GM10266 (cell line): ENCODE data around the gene SELENBP1.

Source experiments
- DNase-seq: peaks from one replicate; pipeline ENCODE4 v3.0.0; 2012; ENCODE audit errors: extremely low spot score
- TF ChIP-seq, protein P1 (sequence below): IDR thresholded peaks from 2 replicates; pipeline ENCODE4 v1.5.1; 2012; ENCODE audit warnings: mild to moderate bottlenecking, low read depth; ENCODE audit not compliant: control insufficient read depth, insufficient read depth; ENCODE audit errors: missing control alignments

SELENBP1 gene

DNA sequence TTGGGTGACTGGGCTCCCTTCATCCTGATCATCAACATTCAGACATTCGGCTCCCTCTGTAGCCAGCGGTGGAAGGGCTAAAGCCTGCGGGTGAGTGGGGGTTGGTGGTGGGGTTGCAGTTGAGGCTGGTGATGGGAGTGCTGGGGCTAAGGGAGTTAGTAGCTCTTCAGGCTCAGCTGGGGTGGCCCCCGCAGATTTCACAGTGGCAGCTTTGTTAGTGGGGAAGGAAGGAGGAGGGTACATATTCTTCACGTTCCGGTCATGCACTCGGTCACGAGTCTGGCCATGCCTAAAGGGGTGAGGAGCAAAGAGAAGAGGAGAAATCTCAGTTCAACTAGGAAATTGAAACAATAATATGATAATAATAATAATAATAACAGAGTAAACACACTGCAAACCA, 33.7 kb upstream of the SELENBP1 start:
- no peak for DNase-seq

DNA sequence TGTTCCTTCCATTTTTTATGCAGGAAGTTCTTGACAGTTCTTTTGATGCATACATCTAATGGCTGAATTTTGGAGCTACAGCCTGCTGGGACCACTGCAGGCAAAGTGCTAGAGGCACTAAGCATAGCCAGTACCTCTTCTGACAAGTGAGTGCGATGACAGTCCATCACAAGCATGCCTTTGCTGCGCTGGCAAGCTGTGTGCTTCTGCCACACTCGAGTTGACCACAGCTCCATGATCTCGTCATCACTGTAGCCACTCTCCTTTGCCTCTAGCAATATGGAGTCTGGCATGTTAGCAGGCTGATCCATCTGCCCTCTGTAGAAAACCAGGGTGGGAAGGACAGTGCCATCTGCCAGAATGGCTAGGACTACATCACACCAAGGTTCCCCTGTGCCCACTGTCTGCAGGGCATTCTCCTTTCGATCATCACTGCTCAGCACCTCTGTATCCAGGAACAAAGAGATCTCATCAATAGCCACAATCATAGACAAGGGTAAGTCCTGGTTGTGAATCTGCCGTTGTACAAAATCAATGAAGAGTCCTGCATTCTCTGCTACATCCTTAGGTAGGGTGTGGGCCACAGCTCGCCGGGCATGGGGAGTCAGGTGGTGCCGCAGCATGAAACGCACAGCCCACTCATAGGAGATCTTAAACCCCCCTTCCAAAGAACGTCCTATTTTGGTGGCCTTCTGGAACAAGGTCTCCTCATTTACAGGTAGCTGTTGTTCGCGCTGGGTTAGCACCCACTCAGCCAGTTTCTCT, 32.9 kb upstream of the SELENBP1 start:
- no peak for DNase-seq
- TF ChIP-seq, protein P1, sequence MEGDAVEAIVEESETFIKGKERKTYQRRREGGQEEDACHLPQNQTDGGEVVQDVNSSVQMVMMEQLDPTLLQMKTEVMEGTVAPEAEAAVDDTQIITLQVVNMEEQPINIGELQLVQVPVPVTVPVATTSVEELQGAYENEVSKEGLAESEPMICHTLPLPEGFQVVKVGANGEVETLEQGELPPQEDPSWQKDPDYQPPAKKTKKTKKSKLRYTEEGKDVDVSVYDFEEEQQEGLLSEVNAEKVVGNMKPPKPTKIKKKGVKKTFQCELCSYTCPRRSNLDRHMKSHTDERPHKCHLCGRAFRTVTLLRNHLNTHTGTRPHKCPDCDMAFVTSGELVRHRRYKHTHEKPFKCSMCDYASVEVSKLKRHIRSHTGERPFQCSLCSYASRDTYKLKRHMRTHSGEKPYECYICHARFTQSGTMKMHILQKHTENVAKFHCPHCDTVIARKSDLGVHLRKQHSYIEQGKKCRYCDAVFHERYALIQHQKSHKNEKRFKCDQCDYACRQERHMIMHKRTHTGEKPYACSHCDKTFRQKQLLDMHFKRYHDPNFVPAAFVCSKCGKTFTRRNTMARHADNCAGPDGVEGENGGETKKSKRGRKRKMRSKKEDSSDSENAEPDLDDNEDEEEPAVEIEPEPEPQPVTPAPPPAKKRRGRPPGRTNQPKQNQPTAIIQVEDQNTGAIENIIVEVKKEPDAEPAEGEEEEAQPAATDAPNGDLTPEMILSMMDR: no peak

More for the DNA sequence above, 33.7 kb upstream of the SELENBP1 start:
- TF ChIP-seq, protein P1: no peak

DNA sequence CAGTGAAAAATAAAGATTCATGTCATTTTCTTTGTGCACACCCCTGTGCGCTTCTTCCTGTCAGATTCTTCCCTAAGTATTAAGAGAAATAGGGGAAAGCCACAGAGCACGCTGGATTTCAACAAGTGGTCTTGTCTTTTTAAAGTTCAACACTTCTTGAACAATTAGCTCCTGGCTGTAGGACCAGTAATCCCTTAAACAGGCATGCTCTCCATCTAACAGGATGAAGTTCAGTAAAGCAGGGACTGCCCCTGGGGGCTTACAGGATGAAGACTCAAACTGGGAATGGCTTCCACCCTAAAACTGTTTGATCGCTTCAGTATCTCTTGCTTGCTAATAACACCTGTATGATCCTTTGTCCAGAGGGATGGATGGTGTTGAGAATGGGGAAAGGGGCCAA, 31.1 kb upstream of the SELENBP1 start:
- DNase-seq: no peak
- TF ChIP-seq, protein P1: no peak

DNA sequence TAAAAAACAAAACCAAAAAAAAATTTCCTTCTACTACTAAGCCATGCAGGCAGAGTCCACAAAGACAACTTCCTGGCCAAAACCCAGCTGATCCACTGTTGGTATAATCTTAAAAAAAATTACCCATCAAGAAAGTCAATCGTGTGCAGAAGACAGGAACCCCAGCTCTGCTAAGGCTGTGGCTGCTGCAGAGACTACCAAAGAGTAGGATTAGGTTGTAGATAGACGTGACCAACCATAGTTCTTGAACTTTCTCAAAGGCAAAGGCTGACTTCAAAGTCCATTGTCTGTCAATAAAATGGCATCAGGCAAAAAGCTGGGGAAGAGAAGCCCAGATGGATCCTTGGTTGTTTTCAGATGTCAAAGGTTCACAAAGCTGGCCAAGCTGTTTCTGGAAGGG, 30.3 kb upstream of the SELENBP1 start:
- DNase-seq: no peak
- TF ChIP-seq, protein P1: no peak

DNA sequence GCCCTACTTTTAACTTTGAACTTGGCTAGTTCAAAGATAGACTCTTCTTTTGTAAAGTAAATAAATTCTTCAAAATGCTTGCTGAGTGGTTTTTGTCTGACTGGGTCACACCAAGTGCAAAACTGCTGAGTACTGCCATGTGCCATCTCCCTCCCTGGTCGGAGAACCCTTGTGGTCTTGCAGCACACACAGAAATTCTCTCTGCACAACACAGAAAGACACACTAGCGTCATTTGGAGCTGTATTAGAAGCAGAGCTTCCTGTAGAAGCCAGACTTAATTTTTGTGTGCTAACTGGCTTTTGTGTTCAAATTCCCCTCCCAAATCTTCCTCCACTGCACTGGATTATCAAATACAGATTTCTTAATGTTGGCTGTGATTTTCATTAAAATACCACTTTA, 29.4 kb upstream of the SELENBP1 start:
- TF ChIP-seq, protein P1: no peak
- no peak for DNase-seq

DNA sequence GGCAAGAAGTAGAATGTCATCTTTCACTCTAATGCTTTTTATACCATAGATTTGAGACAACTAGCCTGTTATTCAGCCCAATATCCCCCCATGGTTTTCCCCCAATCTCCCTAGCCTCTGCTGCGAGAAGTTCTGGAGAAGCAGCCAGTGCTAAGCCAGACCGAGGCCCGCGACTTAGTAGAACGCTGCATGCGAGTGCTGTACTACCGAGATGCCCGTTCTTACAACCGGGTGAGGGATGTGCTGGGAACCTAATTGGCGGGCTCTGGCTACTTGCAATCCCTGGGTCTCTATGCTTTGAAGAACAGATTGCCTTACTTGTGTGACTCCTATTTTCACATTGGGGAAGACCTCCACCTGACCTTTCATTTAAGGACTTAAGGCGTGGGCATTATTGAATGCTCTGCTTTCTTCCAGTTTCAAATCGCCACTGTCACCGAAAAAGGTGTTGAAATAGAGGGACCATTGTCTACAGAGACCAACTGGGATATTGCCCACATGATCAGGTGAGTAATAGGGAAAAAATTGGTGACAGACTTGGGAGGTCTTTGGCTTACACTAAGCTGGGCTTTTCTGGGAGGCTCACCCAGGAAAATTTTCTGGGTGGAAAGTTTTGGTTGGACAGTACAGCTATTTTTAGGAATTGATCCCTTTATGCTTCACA, 28.8 kb upstream of the SELENBP1 start:
- DNase-seq: no peak
- TF ChIP-seq, protein P1: no peak
